ENCODE measurements around the gene RCC1.

- TF ChIP-seq TCF4 (CRISPR knock-in tag; IDR thresholded peaks at IDR 0.05; ENCODE audit: borderline replicate concordance) (peak; percentile 9; the same call in 1 of the 2 replicates), PATZ1 (CRISPR knock-in tag; IDR thresholded peaks at IDR 0.05; ENCODE audit: borderline replicate concordance) (peak; percentile 1; the same call in 1 of the 2 replicates), ARNTL (CRISPR knock-in tag; IDR thresholded peaks at IDR 0.05; ENCODE audit: borderline replicate concordance, low read depth) (no peak; the same call in 1 of the 2 replicates), ZNF70 (CRISPR knock-in tag; IDR thresholded peaks at IDR 0.05) (no peak), SNAI2 (CRISPR knock-in tag; IDR thresholded peaks at IDR 0.05) (0 out of 2 replicates have a peak, but pooled peaks have one; percentile 10), POU6F1 (CRISPR knock-in tag; IDR thresholded peaks at IDR 0.05; ENCODE audit: borderline replicate concordance, low read depth) (0 out of 2 replicates have a peak, but pooled peaks have one; percentile 19), BACH2 (CRISPR knock-in tag; IDR thresholded peaks at IDR 0.05; ENCODE audit: borderline replicate concordance) (no peak), RARB (CRISPR knock-in tag; IDR thresholded peaks at IDR 0.05) (no peak; the same call in 1 of the 2 replicates), CSDC2 (CRISPR knock-in tag; IDR thresholded peaks at IDR 0.05) (0 out of 2 replicates have a peak, but pooled peaks have one; percentile 8), ZFP30 (CRISPR knock-in tag; IDR thresholded peaks at IDR 0.05) (0 out of 2 replicates have a peak, but pooled peaks have one; percentile 2), OSR1 (CRISPR knock-in tag; IDR thresholded peaks at IDR 0.05) (no peak), CSRNP3 (CRISPR knock-in tag; IDR thresholded peaks at IDR 0.05) (peak; percentile 60; the same call in 1 of the 2 replicates)
Measured at GRCh38 chr1:28510273-28510969, 4.6 kb downstream of the RCC1 start.
